Middle frontal gyrus (tissue), 1 donor: ENCODE data around the gene MYO5C.
A peak's percentile ranks its signal among the peaks of the same experiment; 100 is the strongest.

ENCODE experiments used
- DNase-seq: peaks from one replicate; pipeline ENCODE4 v3.0.0-alpha.2; 2015; ENCODE audit warnings: low spot score; ENCODE audit errors: extremely low spot score

MYO5C gene

GRCh38 chr15:52280326-52281084 is 15.1 kb downstream of the MYO5C start:
- DNase-seq: no peak

- DNase-seq: no peak
These were observed 16.8 kb downstream of the MYO5C start for GRCh38 chr15:52278636-52279367.

- no peak for DNase-seq
These were observed 17.5 kb downstream of the MYO5C start for GRCh38 chr15:52278135-52278534.

GRCh38 chr15:52277575-52277974 is 18.0 kb downstream of the MYO5C start:
- no peak for DNase-seq

- DNase-seq: no peak
These were observed 19.3 kb downstream of the MYO5C start for GRCh38 chr15:52276256-52276770.

GRCh38 chr15:52263563-52264282 is 31.9 kb downstream of the MYO5C start:
- DNase-seq: no peak

- DNase-seq: no peak
These were observed 33.2 kb downstream of the MYO5C start for GRCh38 chr15:52262364-52262763.

- DNase-seq: no peak
These were observed 33.9 kb downstream of the MYO5C start for GRCh38 chr15:52261498-52262242.

GRCh38 chr15:52261026-52261425 is 34.6 kb downstream of the MYO5C start:
- no peak for DNase-seq

GRCh38 chr15:52259503-52259902 is 36.1 kb downstream of the MYO5C start:
- no peak for DNase-seq

- no peak for DNase-seq
These were observed 37.1 kb downstream of the MYO5C start for GRCh38 chr15:52258461-52258860.

- no peak for DNase-seq
These were observed 37.9 kb downstream of the MYO5C start for GRCh38 chr15:52257734-52258062.

GRCh38 chr15:52256930-52257733 is 38.5 kb downstream of the MYO5C start:
- no peak for DNase-seq

GRCh38 chr15:52256366-52256765 is 39.2 kb downstream of the MYO5C start:
- DNase-seq: peak; percentile 42

- no peak for DNase-seq
These were observed 39.7 kb downstream of the MYO5C start for GRCh38 chr15:52255935-52256334.

GRCh38 chr15:52255008-52255407 is 40.6 kb downstream of the MYO5C start:
- DNase-seq: no peak

- DNase-seq: no peak
These were observed 41.2 kb downstream of the MYO5C start for GRCh38 chr15:52254391-52254790.

- no peak for DNase-seq
These were observed 42.8 kb downstream of the MYO5C start for GRCh38 chr15:52252781-52253180.

- DNase-seq: no peak
These were observed 44.3 kb downstream of the MYO5C start for GRCh38 chr15:52251144-52251860.

- peak; percentile 27 for DNase-seq
These were observed 48.1 kb downstream of the MYO5C start for GRCh38 chr15:52247461-52247860.
